Loucy (cell line): ENCODE measurements around the gene TRA2B.

ENCODE experiments used
- CTCF ChIP-seq: fragments of 200-600 bp; sonication (generic); conservative IDR thresholded peaks from 2 replicates; pipeline ENCODE4 v1.5.1; 2014; ENCODE audit warnings: mild to moderate bottlenecking, antibody characterized with exemption, low read length
- EZH2phosphoT487 ChIP-seq: fragments of 200-600 bp; IDR thresholded peaks from 2 replicates; pipeline ENCODE4 v1.6.1; 2018; ENCODE audit warnings: antibody characterized with exemption, mild to moderate bottlenecking, moderate library complexity, borderline replicate concordance

GRCh38 chr3:185976100-185976499 is 38.3 kb upstream of the TRA2B start:
- TF ChIP-seq CTCF, result no peak
- TF ChIP-seq EZH2phosphoT487, result no peak
